Measurements from ENCODE around the gene COL9A3.

DNA sequence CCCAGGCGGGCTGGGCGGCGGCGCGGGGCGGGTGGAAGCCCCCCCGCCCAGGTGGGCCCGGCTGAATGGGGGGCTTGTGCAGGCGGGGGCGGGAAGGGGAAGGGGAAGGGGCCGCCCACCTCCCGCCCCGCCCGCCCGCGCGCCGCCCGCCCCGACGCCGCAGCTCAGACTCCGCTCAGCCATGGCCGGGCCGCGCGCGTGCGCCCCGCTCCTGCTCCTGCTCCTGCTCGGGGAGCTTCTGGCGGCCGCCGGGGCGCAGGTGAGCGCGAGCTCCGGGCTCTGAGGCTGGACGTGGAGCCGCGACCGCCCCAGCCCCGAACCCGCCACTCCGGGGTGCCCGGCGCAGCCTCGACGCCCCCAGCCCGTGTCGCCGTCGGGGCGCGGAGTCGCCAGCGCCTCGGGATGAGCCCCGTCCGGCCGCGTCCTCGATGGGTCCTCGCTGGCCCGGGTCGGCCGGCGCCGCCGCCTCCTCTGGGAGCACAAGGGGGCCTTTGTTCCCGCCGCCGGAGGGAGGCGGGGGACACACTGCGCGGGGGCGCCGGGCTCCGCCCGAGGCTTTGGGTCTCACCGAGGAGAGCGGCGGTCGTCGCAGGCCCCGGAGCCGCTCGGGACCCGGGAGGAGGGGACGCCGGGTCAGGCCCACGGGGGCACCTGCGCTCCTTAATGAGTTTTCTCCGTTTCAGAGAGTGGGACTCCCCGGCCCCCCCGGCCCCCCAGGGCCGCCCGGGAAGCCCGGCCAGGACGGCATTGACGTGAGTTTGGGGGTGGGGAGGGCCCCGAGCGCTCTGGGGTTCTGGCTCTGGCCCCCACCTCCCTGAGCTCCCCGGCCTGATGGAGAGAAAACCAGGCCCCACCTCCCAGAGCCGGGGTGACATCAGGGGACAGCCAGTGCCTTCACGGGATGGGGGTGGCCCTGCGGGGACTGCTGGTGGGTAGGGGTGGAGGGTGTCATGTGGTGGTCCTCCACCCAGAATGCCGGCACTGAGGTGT is at the start of gene COL9A3:
- TF ChIP-seq, protein P1, sequence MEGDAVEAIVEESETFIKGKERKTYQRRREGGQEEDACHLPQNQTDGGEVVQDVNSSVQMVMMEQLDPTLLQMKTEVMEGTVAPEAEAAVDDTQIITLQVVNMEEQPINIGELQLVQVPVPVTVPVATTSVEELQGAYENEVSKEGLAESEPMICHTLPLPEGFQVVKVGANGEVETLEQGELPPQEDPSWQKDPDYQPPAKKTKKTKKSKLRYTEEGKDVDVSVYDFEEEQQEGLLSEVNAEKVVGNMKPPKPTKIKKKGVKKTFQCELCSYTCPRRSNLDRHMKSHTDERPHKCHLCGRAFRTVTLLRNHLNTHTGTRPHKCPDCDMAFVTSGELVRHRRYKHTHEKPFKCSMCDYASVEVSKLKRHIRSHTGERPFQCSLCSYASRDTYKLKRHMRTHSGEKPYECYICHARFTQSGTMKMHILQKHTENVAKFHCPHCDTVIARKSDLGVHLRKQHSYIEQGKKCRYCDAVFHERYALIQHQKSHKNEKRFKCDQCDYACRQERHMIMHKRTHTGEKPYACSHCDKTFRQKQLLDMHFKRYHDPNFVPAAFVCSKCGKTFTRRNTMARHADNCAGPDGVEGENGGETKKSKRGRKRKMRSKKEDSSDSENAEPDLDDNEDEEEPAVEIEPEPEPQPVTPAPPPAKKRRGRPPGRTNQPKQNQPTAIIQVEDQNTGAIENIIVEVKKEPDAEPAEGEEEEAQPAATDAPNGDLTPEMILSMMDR (IDR thresholded peaks at IDR 0.05) = no peak
- TF ChIP-seq POLR2AphosphoS5 (IDR thresholded peaks at IDR 0.05) = no peak
- no peak for TF ChIP-seq POLR2A (IDR thresholded peaks at IDR 0.05; ENCODE audit: low read depth)

Measured in esophagus muscularis mucosa (tissue), 3 donors.